ENCODE data around the gene MTG2.

Gene MTG2

GRCh38 chr20:62183426-62184142 is 756 bp downstream of the MTG2 start:
- peaks cover 58% of the 10 kb centered on the region for H3K79me2 ChIP-seq (ENCODE audit: low read length)

GRCh38 chr20:62186096-62186426 is 3.2 kb downstream of the MTG2 start:
- TF ChIP-seq EZH2 (optimal IDR thresholded peaks at IDR 0.05; ENCODE audit: low read depth, low read length) (no peak), CTCF (IDR thresholded peaks at IDR 0.05; ENCODE audit: low read length) (no peak), EZH2phosphoT487 (IDR thresholded peaks at IDR 0.05; ENCODE audit: low read length) (no peak)
- peaks cover 10% of the 10 kb centered on the region for H3F3A ChIP-seq (ENCODE audit: insufficient read depth, low read length)
- no peak overlapping the region for H3K4me2 ChIP-seq (ENCODE audit: low read depth, low read length)
- H3K27me3 ChIP-seq (replicated peaks; ENCODE audit: insufficient read depth, low read length) = no peaks in the 10 kb centered on the region
- H3K9me3 ChIP-seq (replicated peaks; ENCODE audit: insufficient read depth, low read length) = no peaks in the 10 kb centered on the region
- H3K36me3 ChIP-seq (replicated peaks; ENCODE audit: insufficient read depth, low read length) = no peaks in the 10 kb centered on the region
- no peak overlapping the region for H3K9ac ChIP-seq (ENCODE audit: low read length)
- H2AFZ ChIP-seq (ENCODE audit: low read length) = no peak overlapping the region
- H3K4me3 ChIP-seq (ENCODE audit: low read length) = no peak overlapping the region
- H4K20me1 ChIP-seq (ENCODE audit: insufficient read depth, low read length) = no peaks in the 10 kb centered on the region
- peaks cover 8% of the 10 kb centered on the region for H3K4me1 ChIP-seq (ENCODE audit: low read length)
- H3K27ac ChIP-seq (ENCODE audit: low read length) = no peak overlapping the region
- peaks cover 69% of the 10 kb centered on the region for H3K79me2 ChIP-seq (ENCODE audit: low read length)
- H3K9me2 ChIP-seq (replicated peaks; ENCODE audit: insufficient read depth, low read length) = no peaks in the 10 kb centered on the region
- no peak for DNase-seq

More at GRCh38 chr20:62183426-62184142, 756 bp downstream of the MTG2 start:
- Histone ChIP-seq H3K27me3 (replicated peaks; ENCODE audit: insufficient read depth, low read length) (no peaks in the 10 kb centered on the region), H2AFZ (ENCODE audit: low read length) (peak overlapping the region; percentile 95), H3K4me3 (ENCODE audit: low read length) (peak overlapping the region; percentile 77), H3K9me2 (replicated peaks; ENCODE audit: insufficient read depth, low read length) (no peaks in the 10 kb centered on the region), H3K9ac (ENCODE audit: low read length) (peak overlapping the region; percentile 88), H3F3A (ENCODE audit: insufficient read depth, low read length) (peaks cover 10% of the 10 kb centered on the region), H3K9me3 (replicated peaks; ENCODE audit: insufficient read depth, low read length) (no peaks in the 10 kb centered on the region), H4K20me1 (ENCODE audit: insufficient read depth, low read length) (no peaks in the 10 kb centered on the region), H3K36me3 (replicated peaks; ENCODE audit: insufficient read depth, low read length) (no peaks in the 10 kb centered on the region), H3K4me1 (ENCODE audit: low read length) (peaks cover 8% of the 10 kb centered on the region), H3K4me2 (ENCODE audit: low read depth, low read length) (peak overlapping the region; percentile 86), H3K27ac (ENCODE audit: low read length) (peak overlapping the region; percentile 86; the same call in 1 of the 2 replicates)
- TF ChIP-seq CTCF (IDR thresholded peaks at IDR 0.05; ENCODE audit: low read length) = no peak
- no peak for DNase-seq

GRCh38 chr20:62186887-62187866 is 4.3 kb downstream of the MTG2 start:
- DNase-seq = no peak
- H3F3A ChIP-seq (ENCODE audit: insufficient read depth, low read length) = peaks cover 6% of the 10 kb centered on the region
- H3K27ac ChIP-seq (ENCODE audit: low read length) = no peak overlapping the region
- H3K79me2 ChIP-seq (ENCODE audit: low read length) = peaks cover 70% of the 10 kb centered on the region
- no peak overlapping the region for H2AFZ ChIP-seq (ENCODE audit: low read length)
- peaks cover 2% of the 10 kb centered on the region for H3K4me1 ChIP-seq (ENCODE audit: low read length)
- no peak overlapping the region for H3K4me3 ChIP-seq (ENCODE audit: low read length)
- H3K9me2 ChIP-seq (replicated peaks; ENCODE audit: insufficient read depth, low read length) = no peaks in the 10 kb centered on the region
- TF ChIP-seq EZH2phosphoT487 (IDR thresholded peaks at IDR 0.05; ENCODE audit: low read length) = no peak
- TF ChIP-seq EZH2 (optimal IDR thresholded peaks at IDR 0.05; ENCODE audit: low read depth, low read length) = no peak
- no peak for TF ChIP-seq CTCF (IDR thresholded peaks at IDR 0.05; ENCODE audit: low read length)
- no peaks in the 10 kb centered on the region for H3K9me3 ChIP-seq (replicated peaks; ENCODE audit: insufficient read depth, low read length)
- no peak overlapping the region for H3K9ac ChIP-seq (ENCODE audit: low read length)
- no peaks in the 10 kb centered on the region for H3K27me3 ChIP-seq (replicated peaks; ENCODE audit: insufficient read depth, low read length)
- no peaks in the 10 kb centered on the region for H4K20me1 ChIP-seq (ENCODE audit: insufficient read depth, low read length)
- H3K36me3 ChIP-seq (replicated peaks; ENCODE audit: insufficient read depth, low read length) = no peaks in the 10 kb centered on the region
- H3K4me2 ChIP-seq (ENCODE audit: low read depth, low read length) = no peak overlapping the region

All from MM.1S (cell line).